ENCODE measurements around the gene VWCE.
A peak's percentile ranks its signal among the peaks of the same experiment; 100 is the strongest.

Gene VWCE

GRCh38 chr11:61327669-61328071, 32.6 kb upstream of the VWCE start:
- peak; percentile 19 to 24 for DNase-seq (ENCODE audit: low read depth in 2 of 2)

- DNase-seq (ENCODE audit: low read depth in 2 of 2): no peak
Observed at GRCh38 chr11:61325649-61326414, 30.7 kb upstream of the VWCE start.

- no peak for DNase-seq (ENCODE audit: low read depth in 2 of 2)
Observed at GRCh38 chr11:61315260-61315659, 20.1 kb upstream of the VWCE start.

- no peak for DNase-seq (ENCODE audit: low read depth in 2 of 2)
Observed at GRCh38 chr11:61310749-61311148, 15.6 kb upstream of the VWCE start.

- DNase-seq (ENCODE audit: low read depth in 2 of 2): no peak
Observed at GRCh38 chr11:61309739-61310138, 14.6 kb upstream of the VWCE start.

- DNase-seq (ENCODE audit: low read depth in 2 of 2): no peak
Observed at GRCh38 chr11:61309141-61309540, 14.0 kb upstream of the VWCE start.

- no peak for DNase-seq (ENCODE audit: low read depth in 2 of 2)
Observed at GRCh38 chr11:61307354-61307753, 12.2 kb upstream of the VWCE start.

- DNase-seq (ENCODE audit: low read depth in 2 of 2): no peak
Observed at GRCh38 chr11:61306221-61306620, 11.1 kb upstream of the VWCE start.

GRCh38 chr11:61305417-61305816, 10.3 kb upstream of the VWCE start:
- no peak for DNase-seq (ENCODE audit: low read depth in 2 of 2)

GRCh38 chr11:61303725-61304124, 8.6 kb upstream of the VWCE start:
- DNase-seq (ENCODE audit: low read depth in 2 of 2): no peak

- DNase-seq (ENCODE audit: low read depth in 2 of 2): no peak
Observed at GRCh38 chr11:61302550-61302949, 7.4 kb upstream of the VWCE start.

- DNase-seq (ENCODE audit: low read depth in 2 of 2): no peak
Observed at GRCh38 chr11:61298663-61299244, 3.6 kb upstream of the VWCE start.

- peak; percentile 74 to 79 for DNase-seq (ENCODE audit: low read depth in 2 of 2)
Observed at GRCh38 chr11:61297746-61298145, 2.6 kb upstream of the VWCE start.

- no peak for DNase-seq (ENCODE audit: low read depth in 2 of 2)
Observed at GRCh38 chr11:61297341-61297740, 2.2 kb upstream of the VWCE start.

GRCh38 chr11:61295596-61295926, 445 bp upstream of the VWCE start:
- DNase-seq (ENCODE audit: low read depth in 2 of 2): no peak

- DNase-seq (ENCODE audit: low read depth in 2 of 2): no peak
Observed at GRCh38 chr11:61293867-61294716, 1.0 kb downstream of the VWCE start.

GRCh38 chr11:61292356-61292755, 2.8 kb downstream of the VWCE start:
- DNase-seq (ENCODE audit: low read depth in 2 of 2): no peak

GRCh38 chr11:61290905-61291690, 4.0 kb downstream of the VWCE start:
- DNase-seq (ENCODE audit: low read depth in 2 of 2): no peak

- no peak for DNase-seq (ENCODE audit: low read depth in 2 of 2)
Observed at GRCh38 chr11:61287338-61287977, 7.7 kb downstream of the VWCE start.

- no peak for DNase-seq (ENCODE audit: low read depth in 2 of 2)
Observed at GRCh38 chr11:61283613-61284012, 11.5 kb downstream of the VWCE start.

GRCh38 chr11:61281581-61282250, 13.4 kb downstream of the VWCE start:
- DNase-seq (ENCODE audit: low read depth in 2 of 2): no peak

Data from fibroblast of skin of left biceps (primary cell).